Temporal lobe (tissue), 1 donor: ENCODE results near the gene ZNF579. TPM values are rescaled to one million over a fixed set of nuclear protein-coding genes. Genes with fewer than 3 reads are reported as not detected.

Source experiments
- total RNA-seq: library from RNA; depleted of rRNA; stranded (reverse); fragments of >200 nt; gene quantifications from one replicate; pipeline ENCODE4 v1.2.3, GENCODE V29; 2014

Gene ZNF579
- total RNA-seq, 1 donor from 2014 or later: 3.4 TPM

Other genes starting within 250 kb of the ZNF579 start
- 5.9 TPM for gene KMT5C, start 241.0 kb downstream of the ZNF579 start, total RNA-seq
- 0.25 TPM for gene COX6B2, start 226.1 kb downstream of the ZNF579 start, total RNA-seq
- gene GARIN5B, start 217.6 kb downstream of the ZNF579 start, total RNA-seq: not detected
- gene IL11, start 210.4 kb downstream of the ZNF579 start, total RNA-seq: under 0.01 TPM
- gene TMEM190, start 204.0 kb downstream of the ZNF579 start, total RNA-seq: 0.49 TPM
- not detected for gene TMEM238, start 196.6 kb downstream of the ZNF579 start, total RNA-seq
- gene RPL28, start 194.9 kb downstream of the ZNF579 start, total RNA-seq: 153 TPM
- 29.7 TPM for gene UBE2S, start 173.1 kb downstream of the ZNF579 start, total RNA-seq
- gene SHISA7, start 137.5 kb downstream of the ZNF579 start, total RNA-seq: 7.1 TPM
- 6.9 TPM for gene ISOC2, start 119.2 kb downstream of the ZNF579 start, total RNA-seq
- gene C19orf85, start 116.1 kb downstream of the ZNF579 start, total RNA-seq: not detected
- 0.49 TPM for gene ZNF628, start 104.2 kb downstream of the ZNF579 start, total RNA-seq
- gene NAT14, start 95.7 kb downstream of the ZNF579 start, total RNA-seq: 15.5 TPM
- gene SSC5D, start 92.4 kb downstream of the ZNF579 start, total RNA-seq: 0.25 TPM
- gene SBK2, start 43.7 kb downstream of the ZNF579 start, total RNA-seq: not detected
- gene SBK3, start 35.3 kb downstream of the ZNF579 start, total RNA-seq: not detected
- gene FIZ1, start 18.7 kb upstream of the ZNF579 start, total RNA-seq: 3.2 TPM
- 4.4 TPM for gene ZNF524, start 19.4 kb upstream of the ZNF579 start, total RNA-seq
- 2.7 TPM for gene ZNF865, start 24.8 kb upstream of the ZNF579 start, total RNA-seq
- 3.2 TPM for gene ZNF784, start 43.7 kb upstream of the ZNF579 start, total RNA-seq
- gene ZNF580, start 60.2 kb upstream of the ZNF579 start, total RNA-seq: 4.4 TPM
- 6.9 TPM for gene ZNF581, start 62.8 kb upstream of the ZNF579 start, total RNA-seq
- 10.1 TPM for gene CCDC106, start 67.4 kb upstream of the ZNF579 start, total RNA-seq
- gene U2AF2, start 74.2 kb upstream of the ZNF579 start, total RNA-seq: 83.6 TPM
- 32.2 TPM for gene EPN1, start 94.4 kb upstream of the ZNF579 start, total RNA-seq
- gene NLRP9, start 157.6 kb upstream of the ZNF579 start, total RNA-seq: not detected
- not detected for gene RFPL4A, start 178.2 kb upstream of the ZNF579 start, total RNA-seq
- gene RFPL4AL1, start 188.3 kb upstream of the ZNF579 start, total RNA-seq: not detected